Measurements from ENCODE around the gene HOOK1. TPM values are rescaled to one million over a fixed set of nuclear protein-coding genes. Genes with fewer than 3 reads are reported as not detected.
A peak's percentile ranks its signal among the peaks of the same experiment; 100 is the strongest.

Gene HOOK1
- total RNA-seq, 1 donor from 2014 or later, result 10.3 TPM

GRCh38 chr1:59769736-59770095 is 45.0 kb upstream of the HOOK1 start:
- Histone ChIP-seq H3K27me3 (ENCODE audit: control insufficient read depth, insufficient read depth, low read length) (no peaks in the 10 kb centered on the region), H3K36me3 (ENCODE audit: control insufficient read depth, insufficient read depth, low read length) (no peaks in the 10 kb centered on the region), H3K4me3 (ENCODE audit: low read depth, low read length) (no peak overlapping the region)
- no peak for TF ChIP-seq CTCF (IDR thresholded peaks at IDR 0.05; ENCODE audit: insufficient read depth, low read length, severe bottlenecking)
- no peak for DNase-seq (ENCODE audit: low read depth)
- peak; percentile 73 for FAIRE-seq

GRCh38 chr1:59771361-59771760 is 43.4 kb upstream of the HOOK1 start:
- H3K27me3 ChIP-seq (ENCODE audit: control insufficient read depth, insufficient read depth, low read length), result no peaks in the 10 kb centered on the region
- TF ChIP-seq CTCF (IDR thresholded peaks at IDR 0.05; ENCODE audit: insufficient read depth, low read length, severe bottlenecking), result no peak
- DNase-seq (ENCODE audit: low read depth) (no peak), FAIRE-seq (no peak)
- H3K36me3 ChIP-seq (ENCODE audit: control insufficient read depth, insufficient read depth, low read length), result no peaks in the 10 kb centered on the region
- no peak overlapping the region for H3K4me3 ChIP-seq (ENCODE audit: low read depth, low read length)

GRCh38 chr1:59775480-59775879 is 39.3 kb upstream of the HOOK1 start:
- no peak for FAIRE-seq
- no peak overlapping the region for H3K4me3 ChIP-seq (ENCODE audit: low read depth, low read length)
- H3K27me3 ChIP-seq (ENCODE audit: control insufficient read depth, insufficient read depth, low read length), result no peaks in the 10 kb centered on the region
- no peak for TF ChIP-seq CTCF (IDR thresholded peaks at IDR 0.05; ENCODE audit: insufficient read depth, low read length, severe bottlenecking)
- no peak for DNase-seq (ENCODE audit: low read depth)
- no peaks in the 10 kb centered on the region for H3K36me3 ChIP-seq (ENCODE audit: control insufficient read depth, insufficient read depth, low read length)

- FAIRE-seq (peak; percentile 80), DNase-seq (ENCODE audit: low read depth) (no peak)
- no peaks in the 10 kb centered on the region for H3K36me3 ChIP-seq (ENCODE audit: control insufficient read depth, insufficient read depth, low read length)
- no peak overlapping the region for H3K4me3 ChIP-seq (ENCODE audit: low read depth, low read length)
- no peaks in the 10 kb centered on the region for H3K27me3 ChIP-seq (ENCODE audit: control insufficient read depth, insufficient read depth, low read length)
- TF ChIP-seq CTCF (IDR thresholded peaks at IDR 0.05; ENCODE audit: insufficient read depth, low read length, severe bottlenecking), result no peak
Measured at GRCh38 chr1:59776960-59777852, 37.5 kb upstream of the HOOK1 start.

GRCh38 chr1:59779949-59780348 is 34.8 kb upstream of the HOOK1 start:
- FAIRE-seq, result no peak

More at GRCh38 chr1:59779949-59780348, 34.8 kb upstream of the HOOK1 start:
- TF ChIP-seq CTCF (IDR thresholded peaks at IDR 0.05; ENCODE audit: insufficient read depth, low read length, severe bottlenecking), result peak; percentile 3
- no peak overlapping the region for H3K4me3 ChIP-seq (ENCODE audit: low read depth, low read length)
- DNase-seq (ENCODE audit: low read depth), result no peak
- no peaks in the 10 kb centered on the region for H3K27me3 ChIP-seq (ENCODE audit: control insufficient read depth, insufficient read depth, low read length)
- H3K36me3 ChIP-seq (ENCODE audit: control insufficient read depth, insufficient read depth, low read length), result no peaks in the 10 kb centered on the region

All from bronchial epithelial cell (primary cell).